PC-9 (cell line): ENCODE results near the gene PTPRA. TPM values are rescaled to one million over a fixed set of nuclear protein-coding genes. Genes with fewer than 3 reads are reported as not detected.

ENCODE experiments used
- BruUV-seq: library from RNA; stranded (reverse); fragments of 400-500 nt; replicated peaks from 2 replicates; lab custom pipeline; 2021; lab: Mats Ljungman, UMichigan
- CTCF ChIA-PET: fragments of 300-600 bp; sonication (Branson Sonifier 250); formaldehyde crosslinking; loops from one replicate; lab custom pipeline; 2022; ENCODE audit warnings: antibody characterized with exemption; lab: Charles Lee
- POLR2A ChIA-PET: fragments of 300-600 bp; sonication (Branson Sonifier 250); formaldehyde crosslinking; loops from one replicate; lab custom pipeline; 2022; ENCODE audit warnings: antibody characterized with exemption; ENCODE audit not compliant: unreplicated experiment; lab: Charles Lee
- DNase-seq, 2 experiments: peaks; one replicate each; pipeline versions ENCODE4 v3.0.0 to v3.0.0-alpha.2; 2015 to 2022; ENCODE audit warnings: mixed read lengths in 1 of 2
- H2AFZ ChIP-seq: fragments of 200-600 bp; sonication (generic); 2 replicates; pipeline ENCODE4 v1.8.1; 2017; ENCODE audit warnings: antibody characterized with exemption
- H3F3A ChIP-seq: fragments of 200-600 bp; sonication (generic); 2 replicates; pipeline ENCODE4 v1.8.1; 2017; ENCODE audit warnings: antibody characterized with exemption, mild to moderate bottlenecking, low read depth; ENCODE audit not compliant: insufficient read depth
- H3K27ac ChIP-seq: fragments of 200-600 bp; sonication (generic); 2 replicates; pipeline ENCODE4 v1.6.1; 2016; ENCODE audit warnings: mixed run types
- H3K27me3 ChIP-seq: fragments of 200-600 bp; sonication (generic); 2 replicates; pipeline ENCODE4 v1.6.1; 2016; ENCODE audit warnings: low read depth, mixed run types; ENCODE audit not compliant: insufficient read depth
- H3K36me3 ChIP-seq: fragments of 200-600 bp; sonication (generic); 2 replicates; pipeline ENCODE4 v1.6.1; 2016; ENCODE audit warnings: low read depth, mixed run types
- H3K4me1 ChIP-seq: fragments of 200-600 bp; sonication (generic); replicated peaks from 2 replicates; pipeline ENCODE4 v1.6.1; 2016; ENCODE audit warnings: mixed run types; ENCODE audit not compliant: insufficient read depth
- H3K4me2 ChIP-seq: fragments of 200-600 bp; sonication (generic); 2 replicates; pipeline ENCODE4 v1.6.1; 2017; ENCODE audit warnings: mixed run types
- H3K4me3 ChIP-seq: fragments of 200-600 bp; sonication (generic); 2 replicates; pipeline ENCODE4 v1.6.1; 2016; ENCODE audit warnings: mixed run types
- H3K79me2 ChIP-seq: fragments of 200-600 bp; sonication (generic); 2 replicates; pipeline ENCODE4 v1.6.1; 2017; ENCODE audit warnings: low read depth, mixed run types
- H3K9me2 ChIP-seq: fragments of 200-600 bp; sonication (generic); 2 replicates; pipeline ENCODE4 v1.8.1; 2017; ENCODE audit warnings: mild to moderate bottlenecking; ENCODE audit not compliant: insufficient read depth
- H3K9me3 ChIP-seq: fragments of 200-600 bp; sonication (generic); 2 replicates; pipeline ENCODE4 v1.8.1; 2016; ENCODE audit warnings: low read depth; ENCODE audit not compliant: insufficient read depth
- H4K20me1 ChIP-seq: fragments of 200-600 bp; sonication (generic); 2 replicates; pipeline ENCODE4 v1.8.1; 2017; ENCODE audit not compliant: insufficient read depth
- CTCF ChIP-seq: fragments of 200-600 bp; sonication (generic); conservative IDR thresholded peaks from 2 replicates; pipeline ENCODE4 v1.6.1; 2017; ENCODE audit warnings: mixed run types, antibody characterized with exemption, mild to moderate bottlenecking, moderate library complexity
- EZH2 ChIP-seq: fragments of 200-600 bp; sonication (generic); IDR thresholded peaks from 2 replicates; pipeline ENCODE4 v1.8.0; 2017; ENCODE audit warnings: antibody characterized with exemption, low read depth
- intact Hi-C: fragments of 100-400 bp; cut with micrococcal nuclease; formaldehyde crosslinking; loops from one replicate; pipeline ENCODE4 v1.10.0; 2022; ENCODE audit not compliant: unreplicated experiment
- total RNA-seq: library from RNA; stranded (reverse); gene quantifications from 2 replicates; pipeline ENCODE4 v1.2.3, GENCODE V29; 2021

PTPRA gene
- total RNA-seq, 1 experiment from 2014 or later: 48.8 TPM

GRCh38 chr20:2865630-2866029 is 7.7 kb upstream of the PTPRA start:
- Histone ChIP-seq H3K27me3 (no peaks in the 10 kb centered on the region), H3K4me2 (no peak overlapping the region), H3K36me3 (no peaks in the 10 kb centered on the region), H3K4me1 (peaks cover 5% of the 10 kb centered on the region; the same call in 1 of the 2 replicates), H3F3A (0 out of 2 replicates have a peak, but pooled peaks cover 3% of the 10 kb centered on the region), H3K9me2 (no peaks in the 10 kb centered on the region), H3K79me2 (no peaks in the 10 kb centered on the region), H3K27ac (no peak overlapping the region), H4K20me1 (no peaks in the 10 kb centered on the region), H2AFZ (no peak overlapping the region), H3K9me3 (no peaks in the 10 kb centered on the region), H3K4me3 (no peak overlapping the region)
- no peak for TF ChIP-seq EZH2
- TF ChIP-seq CTCF: no peak
- CTCF ChIA-PET: no interaction called here
- DNase-seq: no peak
- no TSS peak for BruUV-seq
- POLR2A ChIA-PET: no interaction called here
- intact Hi-C loops: no loop called here

DNA sequence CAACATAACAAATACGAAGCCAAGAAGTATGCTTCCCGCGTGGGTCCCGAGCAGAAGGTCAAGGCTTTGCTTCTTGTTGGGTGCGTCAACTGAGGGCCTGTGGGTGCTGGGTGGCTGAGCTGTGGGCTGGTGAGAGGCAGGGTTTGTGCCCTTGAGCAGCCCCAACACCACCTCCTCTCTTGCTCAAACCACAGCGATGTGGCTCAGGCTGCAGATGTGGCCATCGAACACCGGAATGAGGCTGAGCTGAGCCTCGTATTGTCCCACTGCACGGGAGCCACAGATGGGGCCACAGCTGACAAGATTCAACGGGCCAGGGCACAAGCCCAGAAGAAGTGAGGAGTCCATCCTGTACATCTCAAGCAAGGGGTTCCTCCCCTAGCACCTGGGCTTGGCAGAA is 7.0 kb upstream of the PTPRA start:
- ChIA-PET CTCF (no interaction called here), POLR2A (no interaction called here)
- Histone ChIP-seq H4K20me1 (no peaks in the 10 kb centered on the region), H3K4me3 (no peak overlapping the region), H3K4me1 (peaks cover 8% of the 10 kb centered on the region; the same call in 1 of the 2 replicates), H2AFZ (no peak overlapping the region), H3F3A (0 out of 2 replicates have a peak, but pooled peaks cover 3% of the 10 kb centered on the region), H3K27ac (no peak overlapping the region), H3K27me3 (no peaks in the 10 kb centered on the region), H3K36me3 (no peaks in the 10 kb centered on the region), H3K4me2 (no peak overlapping the region), H3K9me2 (no peaks in the 10 kb centered on the region), H3K79me2 (no peaks in the 10 kb centered on the region), H3K9me3 (no peaks in the 10 kb centered on the region)
- BruUV-seq: no TSS peak
- intact Hi-C loops: no loop called here
- TF ChIP-seq EZH2 (no peak), CTCF (no peak)
- no peak for DNase-seq

DNA sequence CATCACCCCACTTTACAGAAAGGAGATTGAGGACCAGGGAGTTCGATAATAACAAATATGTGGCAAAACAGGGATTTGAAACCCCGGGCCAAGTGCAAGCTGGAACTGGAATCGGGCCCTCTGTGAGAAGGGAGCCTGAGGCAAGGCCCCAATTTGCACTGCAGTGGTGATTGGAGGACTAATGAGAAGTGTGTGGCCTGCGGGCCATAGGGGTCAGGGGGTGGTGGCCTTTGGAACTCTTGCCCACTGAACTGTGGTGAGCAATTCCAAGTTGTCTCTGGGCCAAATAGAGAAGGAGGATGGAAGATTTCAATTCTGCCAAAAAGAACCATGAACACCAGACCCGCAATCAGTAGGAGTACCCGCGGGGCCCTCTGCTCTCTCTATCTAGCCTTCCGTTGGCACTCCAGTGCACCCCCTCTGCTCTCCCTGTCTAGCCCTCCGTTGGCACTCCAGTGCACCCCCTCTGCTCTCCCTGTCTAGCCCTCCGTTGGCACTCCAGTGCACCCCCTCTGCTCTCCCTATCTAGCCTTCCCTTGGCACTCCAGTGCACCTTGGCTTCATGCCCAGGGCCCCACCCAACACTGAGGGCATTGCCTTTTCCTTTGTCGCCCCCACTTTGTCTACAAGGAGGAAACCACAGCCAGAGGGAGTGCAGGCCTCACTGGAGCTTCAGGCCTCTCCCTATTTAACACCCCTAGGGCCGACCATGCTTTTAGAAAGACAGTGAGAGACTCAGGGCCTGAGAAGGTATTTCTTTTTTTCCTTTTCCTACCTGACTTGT is 6.0 kb upstream of the PTPRA start:
- no peaks in the 10 kb centered on the region for H3K36me3 ChIP-seq
- H2AFZ ChIP-seq: no peak overlapping the region
- intact Hi-C loops: no loop called here
- no peak overlapping the region for H3K27ac ChIP-seq
- no peaks in the 10 kb centered on the region for H3K9me3 ChIP-seq
- no peaks in the 10 kb centered on the region for H3K79me2 ChIP-seq
- H3K9me2 ChIP-seq: no peaks in the 10 kb centered on the region
- H4K20me1 ChIP-seq: no peaks in the 10 kb centered on the region
- H3K27me3 ChIP-seq: no peaks in the 10 kb centered on the region
- H3K4me1 ChIP-seq: peaks cover 8% of the 10 kb centered on the region; the same call in 1 of the 2 replicates
- no peak overlapping the region for H3K4me3 ChIP-seq
- DNase-seq: no peak
- TF ChIP-seq CTCF (no peak), EZH2 (no peak)
- POLR2A ChIA-PET: no interaction called here
- CTCF ChIA-PET: no interaction called here
- BruUV-seq: no TSS peak
- no peak overlapping the region for H3K4me2 ChIP-seq
- H3F3A ChIP-seq: 0 out of 2 replicates have a peak, but pooled peaks cover 3% of the 10 kb centered on the region
